ENCODE data around the gene UFD1. TPM values are rescaled to one million over a fixed set of nuclear protein-coding genes. Genes with fewer than 3 reads are reported as not detected.

UFD1 gene
- total and polyA plus RNA-seq, 9 of the 15 experiments (the other 6 are each of a cell fraction or from before 2014, with no cell fraction given): 238 to 645 (median 363) TPM

DNA sequence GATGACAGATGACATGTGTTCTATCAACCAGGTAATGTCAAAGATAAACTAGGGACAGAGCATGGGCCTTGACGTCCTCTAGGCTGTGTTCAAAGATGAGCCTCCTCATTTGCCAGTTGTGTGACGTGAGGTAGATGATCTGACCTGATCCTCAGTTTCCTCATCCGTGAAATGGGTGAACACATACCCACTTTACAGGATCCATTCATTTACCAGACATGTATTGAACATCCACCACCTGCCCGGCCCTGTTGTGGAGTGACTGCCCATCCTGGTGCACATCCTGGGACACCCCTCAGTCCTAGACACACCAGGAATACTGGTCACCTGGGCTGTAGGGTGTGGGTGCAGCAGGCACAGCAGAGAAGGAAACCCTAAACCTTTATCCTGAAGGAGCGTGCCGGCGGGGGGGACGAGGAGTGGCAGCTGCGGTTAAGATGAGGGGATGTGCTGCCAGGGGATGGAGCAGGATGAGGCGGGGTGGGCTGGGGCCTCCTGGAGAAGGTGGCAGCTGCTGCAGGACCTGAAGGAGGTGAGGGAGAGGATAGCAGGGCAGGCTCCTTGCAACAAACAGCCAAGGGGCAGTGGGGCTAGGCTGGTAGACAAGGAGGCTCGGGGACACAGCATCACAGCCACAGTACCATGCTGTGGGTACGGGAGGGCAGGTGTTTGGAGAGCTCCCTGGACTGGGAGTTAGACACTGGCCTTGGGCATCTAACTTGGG lies 36.8 kb upstream of the UFD1 start (continued):
- TF ChIP-seq MEIS2 (IDR thresholded peaks at IDR 0.05; ENCODE audit: partially characterized antibody) (no peak), NR3C1 (CRISPR knock-in tag; IDR thresholded peaks at IDR 0.05) (peak; percentile 73; the same call in 1 of the 2 replicates), OTX1 (CRISPR knock-in tag; IDR thresholded peaks at IDR 0.05) (0 out of 2 replicates have a peak, but pooled peaks have one; percentile 20), POLR2A (conservative IDR thresholded peaks at IDR 0.05) (peak; percentile 61), ATF2 (CRISPR knock-in tag; IDR thresholded peaks at IDR 0.05) (0 out of 2 replicates have a peak, but pooled peaks have one; percentile 16)

GRCh38 chr22:19514831-19515565 lies 36.0 kb upstream of the UFD1 start:
- Histone ChIP-seq H3K4me2 (ENCODE audit: insufficient read depth, low read length) (no peak overlapping the region), H3K79me2 (ENCODE audit: control insufficient read depth, insufficient read depth, low read length) (no peaks in the 10 kb centered on the region), H3K27ac (ENCODE audit: extremely low read depth, low read depth, low read length) (no peak overlapping the region), H3K4me3 (no peak overlapping the region), H3K27me3 (ENCODE audit: control insufficient read depth in 2 of 2, insufficient read depth in 2 of 2, low read length in 2 of 2) (no peaks in the 10 kb centered on the region), H3K9ac (ENCODE audit: insufficient read depth in 1 of 2, low read depth in 2 of 2, low read length in 2 of 2) (peak overlapping the region in 1 of 2 experiments; percentile 5; a peak in 1 of 4 replicates), H4K20me1 (replicated peaks; ENCODE audit: control insufficient read depth, insufficient read depth, low read length) (peaks cover 8% of the 10 kb centered on the region), H2AFZ (ENCODE audit: low read depth, low read length) (no peak overlapping the region), H3K4me1 (replicated peaks in 1 of 2; ENCODE audit: control insufficient read depth in 2 of 2, insufficient read depth in 2 of 2, low read length in 2 of 2) (peaks cover 0 to 4% of the 10 kb centered on the region in 2 experiments; a peak in 1 of 5 replicates), H3K36me3 (ENCODE audit: control insufficient read depth, insufficient read depth, low read length) (peaks cover 99% of the 10 kb centered on the region), H3K9me1 (ENCODE audit: control insufficient read depth, insufficient read depth, low read length) (peaks cover 7% of the 10 kb centered on the region), H3K9me3 (replicated peaks; ENCODE audit: control insufficient read depth, insufficient read depth, low read depth, low read length) (no peaks in the 10 kb centered on the region)
- in situ Hi-C loops (cut with MboI) (no loop called here), intact Hi-C loops (cut with micrococcal nuclease) (no loop called here)
- 94% methylated on average over 14 of the region's 14 CpGs for WGBS (ENCODE audit: insufficient coverage, low coverage, missing lambda C conversion rate)
- ATAC-seq (no peak), DNase-seq (ENCODE audit: extremely low read depth in 1 of 4, low spot score in 3 of 4) (no peak), FAIRE-seq (no peak)
- no TSS peak for BruUV-seq (replicated peaks)
- ChIA-PET CTCF (ENCODE audit: low intra/inter-chr PET ratio) (no interaction called here), POLR2A (interaction anchor here (0.7 to 4.6 kb wide), 6 partner anchors 10 to 195 kb away, joined by 3 to 33 read pairs (median 4); no protein-coding TSS in a partner anchor)
- TF ChIP-seq PHB (CRISPR knock-in tag; IDR thresholded peaks at IDR 0.05): 0 out of 2 replicates have a peak, but pooled peaks have one; percentile 20
- TF ChIP-seq, protein P1, sequence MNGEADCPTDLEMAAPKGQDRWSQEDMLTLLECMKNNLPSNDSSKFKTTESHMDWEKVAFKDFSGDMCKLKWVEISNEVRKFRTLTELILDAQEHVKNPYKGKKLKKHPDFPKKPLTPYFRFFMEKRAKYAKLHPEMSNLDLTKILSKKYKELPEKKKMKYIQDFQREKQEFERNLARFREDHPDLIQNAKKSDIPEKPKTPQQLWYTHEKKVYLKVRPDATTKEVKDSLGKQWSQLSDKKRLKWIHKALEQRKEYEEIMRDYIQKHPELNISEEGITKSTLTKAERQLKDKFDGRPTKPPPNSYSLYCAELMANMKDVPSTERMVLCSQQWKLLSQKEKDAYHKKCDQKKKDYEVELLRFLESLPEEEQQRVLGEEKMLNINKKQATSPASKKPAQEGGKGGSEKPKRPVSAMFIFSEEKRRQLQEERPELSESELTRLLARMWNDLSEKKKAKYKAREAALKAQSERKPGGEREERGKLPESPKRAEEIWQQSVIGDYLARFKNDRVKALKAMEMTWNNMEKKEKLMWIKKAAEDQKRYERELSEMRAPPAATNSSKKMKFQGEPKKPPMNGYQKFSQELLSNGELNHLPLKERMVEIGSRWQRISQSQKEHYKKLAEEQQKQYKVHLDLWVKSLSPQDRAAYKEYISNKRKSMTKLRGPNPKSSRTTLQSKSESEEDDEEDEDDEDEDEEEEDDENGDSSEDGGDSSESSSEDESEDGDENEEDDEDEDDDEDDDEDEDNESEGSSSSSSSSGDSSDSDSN (IDR thresholded peaks at IDR 0.05; ENCODE audit: borderline replicate concordance in 1 of 2, low read depth in 2 of 2, low read length in 2 of 2): no peak
- no peak for TF ChIP-seq EP400 (IDR thresholded peaks at IDR 0.05)
- TF ChIP-seq ZNF586 (CRISPR knock-in tag; conservative IDR thresholded peaks at IDR 0.05): no peak
- TF ChIP-seq OTX1 (CRISPR knock-in tag; IDR thresholded peaks at IDR 0.05): no peak
- 0 out of 2 replicates have a peak, but pooled peaks have one; percentile 20 for TF ChIP-seq TAF7 (tag; IDR thresholded peaks at IDR 0.05)
